Fibroblast of lung (primary cell): ENCODE measurements around the gene TMEM163.

Experiments
- EZH2 ChIP-seq: IDR thresholded peaks from 2 replicates; pipeline ENCODE4 v1.5.1; 2012; ENCODE audit warnings: low read length, control low read depth, mild to moderate bottlenecking; ENCODE audit errors: missing control alignments
- TF ChIP-seq, protein P1 (sequence below), 2 donors: IDR thresholded peaks in 1 of 2; conservative IDR thresholded peaks in 1 of 2; 1 replicate in 1 of 2; 2 replicates in 1 of 2; pipeline ENCODE4 v1.5.1; 2011 to 2012; ENCODE audit warnings: low read length in 2 of 2, control low read depth in 1 of 2, inconsistent platforms in 1 of 2, low read depth in 1 of 2, mild to moderate bottlenecking in 1 of 2

DNA sequence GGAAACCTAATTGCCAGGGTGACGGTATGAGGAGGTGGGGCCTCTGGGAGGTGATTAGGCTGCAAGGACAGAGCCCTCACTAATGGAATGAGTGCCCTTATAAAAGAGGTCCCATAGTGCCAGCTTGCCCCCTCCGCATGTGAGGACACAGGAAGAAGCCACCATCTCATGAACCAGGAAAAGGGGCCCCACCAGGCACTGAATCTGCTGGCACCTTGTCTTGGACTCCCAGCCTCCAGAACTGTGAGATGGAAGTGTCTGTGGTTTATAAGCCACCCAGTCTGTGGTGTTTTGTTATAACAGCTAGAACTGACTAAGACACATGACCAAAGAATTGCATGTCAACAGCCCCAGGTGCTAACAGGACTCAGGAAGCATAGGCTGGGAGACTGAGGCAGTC lies 250.6 kb downstream of the TMEM163 start:
- TF ChIP-seq, protein P1, sequence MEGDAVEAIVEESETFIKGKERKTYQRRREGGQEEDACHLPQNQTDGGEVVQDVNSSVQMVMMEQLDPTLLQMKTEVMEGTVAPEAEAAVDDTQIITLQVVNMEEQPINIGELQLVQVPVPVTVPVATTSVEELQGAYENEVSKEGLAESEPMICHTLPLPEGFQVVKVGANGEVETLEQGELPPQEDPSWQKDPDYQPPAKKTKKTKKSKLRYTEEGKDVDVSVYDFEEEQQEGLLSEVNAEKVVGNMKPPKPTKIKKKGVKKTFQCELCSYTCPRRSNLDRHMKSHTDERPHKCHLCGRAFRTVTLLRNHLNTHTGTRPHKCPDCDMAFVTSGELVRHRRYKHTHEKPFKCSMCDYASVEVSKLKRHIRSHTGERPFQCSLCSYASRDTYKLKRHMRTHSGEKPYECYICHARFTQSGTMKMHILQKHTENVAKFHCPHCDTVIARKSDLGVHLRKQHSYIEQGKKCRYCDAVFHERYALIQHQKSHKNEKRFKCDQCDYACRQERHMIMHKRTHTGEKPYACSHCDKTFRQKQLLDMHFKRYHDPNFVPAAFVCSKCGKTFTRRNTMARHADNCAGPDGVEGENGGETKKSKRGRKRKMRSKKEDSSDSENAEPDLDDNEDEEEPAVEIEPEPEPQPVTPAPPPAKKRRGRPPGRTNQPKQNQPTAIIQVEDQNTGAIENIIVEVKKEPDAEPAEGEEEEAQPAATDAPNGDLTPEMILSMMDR (conservative IDR thresholded peaks at IDR 0.05 in 1 of 2, IDR thresholded peaks at IDR 0.05 in 1 of 2; ENCODE audit: low read depth in 1 of 2, low read length in 2 of 2), result no peak
- no peak for TF ChIP-seq EZH2
